ENCODE results near the gene TUSC2.

Gene TUSC2

DNA sequence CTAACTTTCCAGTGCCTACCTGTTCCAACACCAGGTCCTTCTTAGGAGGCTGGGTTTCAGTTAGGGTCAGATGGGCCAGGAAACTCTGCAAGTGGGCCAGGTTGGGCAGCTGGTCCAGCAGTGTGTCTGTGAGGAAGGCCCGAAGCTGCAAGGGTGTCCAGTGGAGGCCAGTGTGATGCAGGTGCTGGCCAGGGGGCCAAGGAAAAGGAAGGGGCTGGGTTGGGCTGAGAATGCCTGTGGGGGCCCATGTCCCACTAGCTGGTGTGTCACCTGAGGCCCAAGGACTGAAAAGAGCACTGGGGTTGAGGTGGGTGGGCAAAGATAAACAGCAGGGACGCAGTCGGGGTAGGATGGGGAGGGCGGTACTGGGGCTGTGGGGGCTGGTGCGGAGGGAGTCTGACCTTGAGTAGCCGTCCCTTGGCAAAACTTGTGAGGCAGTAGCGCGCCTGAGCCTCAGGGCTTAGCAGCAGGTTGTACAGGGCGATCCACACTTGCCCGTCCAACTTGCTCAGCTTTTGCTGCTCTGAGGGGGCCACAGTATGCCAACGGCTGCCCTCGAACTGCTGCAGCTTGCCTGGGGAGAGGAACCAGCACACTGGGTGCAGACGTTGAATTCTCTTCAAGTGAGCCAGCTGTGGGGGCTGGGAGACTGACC lies 14.1 kb upstream of the TUSC2 start:
- Histone ChIP-seq H3K27ac (ENCODE audit: low read depth, low read length) (no peak overlapping the region), H3K9ac (ENCODE audit: low read depth, low read length) (no peak overlapping the region), H3K36me3 (ENCODE audit: control insufficient read depth, insufficient read depth, low read length) (no peaks in the 10 kb centered on the region), H3K9me3 (ENCODE audit: control insufficient read depth, insufficient read depth, low read length) (no peaks in the 10 kb centered on the region), H3K27me3 (ENCODE audit: control insufficient read depth, insufficient read depth, low read length) (peaks cover 72% of the 10 kb centered on the region), H3K4me1 (ENCODE audit: control insufficient read depth, insufficient read depth, low read length) (no peaks in the 10 kb centered on the region), H3K4me3 (ENCODE audit: low read depth, low read length) (no peak overlapping the region)

DNA sequence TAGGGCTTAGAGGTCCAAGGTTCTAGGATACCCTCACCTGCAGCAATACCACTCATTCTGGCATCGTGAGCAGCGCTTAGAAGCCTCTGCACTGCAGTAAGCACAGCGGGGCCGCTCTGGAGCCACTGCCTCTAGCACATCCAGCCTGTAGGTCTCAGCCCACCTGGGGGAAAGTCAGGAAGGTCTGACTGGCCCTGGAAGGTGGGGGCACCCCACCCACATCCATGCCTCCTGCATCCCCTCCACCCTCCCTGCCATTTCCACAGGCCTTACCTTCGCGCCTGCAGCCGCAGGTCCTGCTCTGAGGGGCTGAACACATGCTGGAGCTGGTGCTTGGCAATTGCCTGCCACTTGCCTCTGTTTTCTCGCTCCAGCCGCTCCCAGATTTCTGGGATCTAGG lies 13.5 kb upstream of the TUSC2 start:
- Histone ChIP-seq H3K27ac (ENCODE audit: low read depth, low read length) (no peak overlapping the region), H3K36me3 (ENCODE audit: control insufficient read depth, insufficient read depth, low read length) (no peaks in the 10 kb centered on the region), H3K4me3 (ENCODE audit: low read depth, low read length) (no peak overlapping the region; the same call in 1 of the 2 replicates), H3K27me3 (ENCODE audit: control insufficient read depth, insufficient read depth, low read length) (peaks cover 70% of the 10 kb centered on the region), H3K9ac (ENCODE audit: low read depth, low read length) (no peak overlapping the region), H3K4me1 (ENCODE audit: control insufficient read depth, insufficient read depth, low read length) (no peaks in the 10 kb centered on the region), H3K9me3 (ENCODE audit: control insufficient read depth, insufficient read depth, low read length) (no peaks in the 10 kb centered on the region)

DNA sequence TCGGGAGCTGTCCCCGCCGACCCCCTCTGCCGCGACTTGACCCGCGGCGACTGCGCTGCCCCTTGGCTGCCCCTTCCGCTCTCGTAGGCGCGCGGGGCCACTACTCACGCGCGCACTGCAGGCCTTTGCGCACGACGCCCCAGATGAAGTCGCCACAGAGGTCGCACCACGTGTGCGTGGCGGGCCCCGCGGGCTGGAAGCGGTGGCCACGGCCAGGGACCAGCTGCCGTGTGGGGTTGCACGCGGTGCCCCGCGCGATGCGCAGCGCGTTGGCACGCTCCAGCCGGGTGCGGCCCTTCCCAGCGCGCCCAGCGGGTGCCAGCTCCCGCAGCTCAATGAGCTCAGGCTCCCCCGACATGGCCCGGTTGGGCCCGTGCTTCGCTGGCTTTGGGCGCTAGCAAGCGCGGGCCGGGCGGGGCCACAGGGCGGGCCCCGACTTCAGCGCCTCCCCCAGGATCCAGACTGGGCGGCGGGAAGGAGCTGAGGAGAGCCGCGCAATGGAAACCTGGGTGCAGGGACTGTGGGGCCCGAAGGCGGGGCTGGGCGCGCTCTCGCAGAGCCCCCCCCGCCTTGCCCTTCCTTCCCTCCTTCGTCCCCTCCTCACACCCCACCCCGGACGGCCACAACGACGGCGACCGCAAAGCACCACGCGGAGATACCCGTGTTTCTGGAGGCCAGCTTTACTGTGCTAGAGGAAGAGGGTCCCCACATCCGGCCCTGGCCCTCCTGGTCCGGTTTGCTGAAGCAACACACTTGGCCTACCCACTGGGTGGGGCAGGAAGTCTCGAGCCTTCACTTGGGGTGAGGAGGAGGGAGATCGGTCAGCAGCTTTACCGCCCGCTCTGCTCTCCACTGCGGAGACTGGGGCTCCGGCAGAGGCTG lies 12.7 kb upstream of the TUSC2 start, which contains the start of gene RASSF1:
TSS of gene RASSF1 (minus strand) at position 389 of the 882 bp plus-strand sequence. CDS start at position 358, 31 bp downstream.
- H3K9me3 ChIP-seq (ENCODE audit: control insufficient read depth, insufficient read depth, low read length): no peaks in the 10 kb centered on the region
- H3K4me3 ChIP-seq (ENCODE audit: low read depth, low read length): peak within 1 kb of the TSS; percentile 53
- peaks cover 67% of the 10 kb centered on the region for H3K27me3 ChIP-seq (ENCODE audit: control insufficient read depth, insufficient read depth, low read length)
- H3K36me3 ChIP-seq (ENCODE audit: control insufficient read depth, insufficient read depth, low read length): no peaks in the 10 kb centered on the region
- no peak within 1 kb of the TSS for H3K27ac ChIP-seq (ENCODE audit: low read depth, low read length)
- H3K4me1 ChIP-seq (ENCODE audit: control insufficient read depth, insufficient read depth, low read length): no peaks in the 10 kb centered on the region
- no peak within 1 kb of the TSS for H3K9ac ChIP-seq (ENCODE audit: low read depth, low read length)

DNA sequence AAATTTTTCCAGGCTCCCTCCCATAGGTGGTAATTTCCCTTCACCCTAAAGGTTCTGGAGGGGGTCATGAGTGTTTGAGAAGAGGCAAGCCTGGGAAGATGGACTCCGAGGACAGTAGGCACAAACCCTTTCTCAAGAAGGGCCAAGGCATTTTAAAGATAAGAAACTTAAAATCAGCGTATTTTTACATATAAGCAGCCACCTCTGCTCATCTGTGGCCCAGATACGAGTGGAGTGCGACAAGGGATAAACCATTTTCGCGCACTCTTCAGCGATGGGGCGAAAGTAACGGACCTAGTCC lies 12.1 kb upstream of the TUSC2 start:
- no peak overlapping the region for H3K27ac ChIP-seq (ENCODE audit: low read depth, low read length)
- no peaks in the 10 kb centered on the region for H3K4me1 ChIP-seq (ENCODE audit: control insufficient read depth, insufficient read depth, low read length)
- peak overlapping the region; percentile 53; the same call in 1 of the 2 replicates for H3K4me3 ChIP-seq (ENCODE audit: low read depth, low read length)
- H3K9me3 ChIP-seq (ENCODE audit: control insufficient read depth, insufficient read depth, low read length): no peaks in the 10 kb centered on the region
- H3K27me3 ChIP-seq (ENCODE audit: control insufficient read depth, insufficient read depth, low read length): peaks cover 63% of the 10 kb centered on the region
- H3K9ac ChIP-seq (ENCODE audit: low read depth, low read length): no peak overlapping the region
- H3K36me3 ChIP-seq (ENCODE audit: control insufficient read depth, insufficient read depth, low read length): no peaks in the 10 kb centered on the region

DNA sequence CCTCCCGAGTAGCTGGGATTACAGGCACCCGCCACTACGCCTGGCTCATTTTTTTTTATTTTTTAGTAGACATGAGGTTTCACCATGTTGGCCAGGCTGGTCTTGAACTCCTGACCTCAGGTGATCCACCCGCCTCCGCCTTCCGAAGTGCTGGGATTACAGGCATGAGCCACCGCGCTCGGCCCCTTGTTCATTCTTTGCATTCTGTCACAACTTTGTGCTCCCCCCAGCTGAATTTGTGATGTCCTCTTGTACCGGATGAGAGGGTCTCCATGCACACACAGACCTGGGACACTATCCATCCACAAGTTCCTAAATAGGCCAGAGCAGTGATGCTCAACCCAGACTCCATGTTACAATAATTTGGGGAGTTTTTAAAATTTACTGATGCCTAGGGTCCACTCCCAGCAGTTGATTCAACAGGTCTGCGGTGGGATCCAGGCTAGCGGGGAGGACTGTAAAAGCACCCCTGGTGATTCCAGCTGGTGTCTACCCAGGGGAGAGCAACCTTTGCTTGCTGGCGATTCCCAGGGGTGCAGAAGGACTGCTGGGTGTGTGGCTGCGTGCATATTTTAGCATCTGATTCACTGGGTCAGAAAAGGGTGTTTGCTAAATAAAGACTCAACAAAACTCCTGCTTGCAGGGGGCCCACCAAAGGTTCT lies 11.6 kb upstream of the TUSC2 start:
- Histone ChIP-seq H3K4me3 (ENCODE audit: low read depth, low read length) (no peak overlapping the region), H3K36me3 (ENCODE audit: control insufficient read depth, insufficient read depth, low read length) (no peaks in the 10 kb centered on the region), H3K4me1 (ENCODE audit: control insufficient read depth, insufficient read depth, low read length) (no peaks in the 10 kb centered on the region), H3K9ac (ENCODE audit: low read depth, low read length) (no peak overlapping the region), H3K9me3 (ENCODE audit: control insufficient read depth, insufficient read depth, low read length) (no peaks in the 10 kb centered on the region), H3K27ac (ENCODE audit: low read depth, low read length) (no peak overlapping the region), H3K27me3 (ENCODE audit: control insufficient read depth, insufficient read depth, low read length) (peaks cover 59% of the 10 kb centered on the region)

DNA sequence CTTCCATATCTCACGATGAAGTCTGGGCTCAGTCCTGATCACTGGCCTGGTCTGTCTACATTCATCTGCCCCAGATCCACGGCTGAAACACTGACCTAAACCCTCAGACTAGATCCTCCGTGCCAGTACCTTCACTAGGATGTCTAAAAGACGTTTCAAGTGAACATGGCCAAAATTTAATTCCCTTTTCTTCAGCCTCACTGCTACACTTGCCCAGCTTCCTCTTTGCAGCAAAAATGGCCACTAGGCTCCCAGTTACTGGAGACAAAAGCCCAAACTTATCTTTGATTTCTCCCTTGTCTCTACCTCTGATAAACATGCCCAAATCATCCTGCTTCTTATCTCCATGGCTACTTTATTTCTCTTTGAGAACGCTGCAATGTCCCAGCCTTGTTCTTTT lies 10.9 kb upstream of the TUSC2 start:
- no peak overlapping the region for H3K27ac ChIP-seq (ENCODE audit: low read depth, low read length)

DNA sequence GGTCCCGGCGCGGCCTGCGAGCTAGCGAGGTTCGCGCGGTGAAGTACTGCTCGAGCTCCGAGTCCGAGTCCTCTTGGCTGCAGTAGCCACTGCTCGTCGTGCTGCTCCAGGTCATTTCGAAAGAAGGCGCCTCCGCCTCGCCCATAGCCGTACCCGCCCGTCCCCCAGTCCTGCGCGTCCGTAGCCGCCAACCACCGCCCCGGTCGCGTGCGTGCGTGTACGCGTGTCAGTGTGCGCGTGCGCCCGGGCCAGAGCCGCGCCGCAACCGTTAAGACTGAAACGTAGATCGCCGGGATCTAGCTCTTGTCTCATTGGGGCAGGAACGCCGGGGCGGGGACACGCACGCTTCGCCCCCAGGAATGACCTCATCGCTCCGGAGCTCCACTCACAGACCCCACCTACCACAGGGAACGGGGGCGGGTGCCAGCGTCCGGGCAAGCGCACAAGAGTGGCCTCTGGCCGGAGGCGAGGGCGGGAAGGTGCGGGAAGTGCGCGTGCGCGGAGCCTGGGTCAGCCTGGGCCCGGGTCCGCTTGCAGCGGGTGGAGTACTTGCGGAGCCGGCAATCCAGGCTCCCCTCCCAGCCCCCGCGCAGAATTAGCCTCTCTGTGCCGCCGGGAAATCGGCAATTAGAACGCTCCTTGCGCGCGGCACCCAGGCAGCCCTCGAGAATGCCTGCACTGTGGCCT lies 9.3 kb upstream of the TUSC2 start:
- Histone ChIP-seq H3K9ac (ENCODE audit: low read depth, low read length) (peak overlapping the region; percentile 76), H3K27ac (ENCODE audit: low read depth, low read length) (peak overlapping the region; percentile 95), H3K9me3 (ENCODE audit: control insufficient read depth, insufficient read depth, low read length) (no peaks in the 10 kb centered on the region), H3K27me3 (ENCODE audit: control insufficient read depth, insufficient read depth, low read length) (peaks cover 38% of the 10 kb centered on the region), H3K4me1 (ENCODE audit: control insufficient read depth, insufficient read depth, low read length) (no peaks in the 10 kb centered on the region), H3K4me3 (ENCODE audit: low read depth, low read length) (peak overlapping the region; percentile 81), H3K36me3 (ENCODE audit: control insufficient read depth, insufficient read depth, low read length) (0 out of 2 replicates have a peak, but pooled peaks cover 6% of the 10 kb centered on the region)

More for the DNA sequence above, 10.9 kb upstream of the TUSC2 start:
- Histone ChIP-seq H3K4me1 (ENCODE audit: control insufficient read depth, insufficient read depth, low read length) (no peaks in the 10 kb centered on the region), H3K27me3 (ENCODE audit: control insufficient read depth, insufficient read depth, low read length) (peaks cover 53% of the 10 kb centered on the region), H3K9me3 (ENCODE audit: control insufficient read depth, insufficient read depth, low read length) (no peaks in the 10 kb centered on the region), H3K9ac (ENCODE audit: low read depth, low read length) (no peak overlapping the region), H3K36me3 (ENCODE audit: control insufficient read depth, insufficient read depth, low read length) (0 out of 2 replicates have a peak, but pooled peaks cover 4% of the 10 kb centered on the region), H3K4me3 (ENCODE audit: low read depth, low read length) (no peak overlapping the region)

DNA sequence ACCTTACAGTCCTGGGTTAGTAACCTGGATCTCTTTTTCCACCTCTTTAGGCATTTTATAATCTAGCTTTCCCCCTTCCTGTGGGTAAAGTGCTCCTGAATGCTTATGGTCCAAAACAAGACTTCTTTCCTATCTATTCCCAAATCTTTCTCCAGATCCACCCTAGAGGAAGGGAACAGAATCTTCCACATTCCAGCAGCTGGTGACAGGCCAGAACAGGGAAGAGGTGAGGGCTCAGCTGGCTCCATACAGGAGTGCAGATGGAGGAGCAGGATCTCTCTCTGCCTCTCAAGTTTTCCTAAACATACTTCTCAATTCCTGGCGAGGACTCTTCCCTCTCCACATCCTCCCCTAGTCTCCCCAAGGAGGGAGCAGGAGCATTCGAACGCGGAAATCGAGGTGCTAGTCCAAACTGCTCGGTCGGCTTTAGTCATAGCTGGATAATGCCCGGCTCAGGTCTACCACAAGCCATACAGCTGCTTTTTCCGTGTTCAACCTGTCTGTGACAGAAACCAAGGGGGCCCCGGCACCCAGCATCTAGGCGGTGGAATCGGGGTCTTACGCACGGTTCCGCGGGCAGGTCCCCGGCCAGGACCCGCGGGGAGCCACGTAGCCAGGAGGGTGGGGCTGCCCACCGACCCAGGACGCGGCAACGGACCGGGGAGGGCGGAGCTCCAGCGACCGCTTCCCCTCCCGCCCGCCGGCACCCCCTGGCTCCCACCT lies 8.6 kb upstream of the TUSC2 start:
- H3K4me3 ChIP-seq (ENCODE audit: low read depth, low read length): peak overlapping the region; percentile 81
- peaks cover 32% of the 10 kb centered on the region for H3K27me3 ChIP-seq (ENCODE audit: control insufficient read depth, insufficient read depth, low read length)
- H3K27ac ChIP-seq (ENCODE audit: low read depth, low read length): peak overlapping the region; percentile 95
- H3K4me1 ChIP-seq (ENCODE audit: control insufficient read depth, insufficient read depth, low read length): no peaks in the 10 kb centered on the region
- peaks cover 13% of the 10 kb centered on the region for H3K36me3 ChIP-seq (ENCODE audit: control insufficient read depth, insufficient read depth, low read length)
- H3K9me3 ChIP-seq (ENCODE audit: control insufficient read depth, insufficient read depth, low read length): no peaks in the 10 kb centered on the region
- peak overlapping the region; percentile 76 for H3K9ac ChIP-seq (ENCODE audit: low read depth, low read length)

DNA sequence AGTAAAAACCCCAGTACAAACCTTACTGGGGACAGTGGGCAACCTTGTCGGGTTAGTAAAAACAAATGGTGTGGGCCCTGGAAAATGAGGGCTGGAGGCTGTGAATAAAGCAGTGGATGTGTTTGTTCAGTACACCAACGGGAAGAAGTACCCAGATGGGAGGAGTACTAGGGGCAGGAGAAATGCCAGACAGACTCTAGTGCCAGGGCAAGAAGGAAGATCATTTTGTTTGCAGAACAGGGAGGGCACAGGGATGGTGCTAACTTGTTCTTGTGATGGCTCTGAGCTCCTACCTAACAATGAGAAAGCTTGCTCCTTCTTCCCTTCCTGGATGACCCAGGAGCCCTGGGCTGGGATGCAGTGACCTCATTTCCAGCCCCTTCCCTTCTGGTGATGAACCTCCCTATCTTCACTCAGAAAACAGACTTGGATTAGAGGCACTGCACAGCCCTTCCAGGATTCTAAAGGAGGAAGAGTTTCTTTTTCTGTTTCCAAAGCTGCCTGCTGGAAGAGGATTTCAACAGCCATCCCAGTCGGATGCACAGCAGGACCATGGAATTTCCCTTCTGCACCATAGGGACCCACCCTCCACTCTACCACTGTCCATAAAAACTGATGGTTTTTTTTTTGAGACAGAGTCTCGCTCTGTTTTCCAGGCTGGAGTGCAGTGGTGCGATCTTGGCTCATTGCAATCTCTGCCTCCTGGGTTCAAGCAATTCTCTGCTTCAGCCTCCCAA lies 6.5 kb upstream of the TUSC2 start:
- H3K9me3 ChIP-seq (ENCODE audit: control insufficient read depth, insufficient read depth, low read length): no peaks in the 10 kb centered on the region
- no peak overlapping the region for H3K27ac ChIP-seq (ENCODE audit: low read depth, low read length)
- H3K9ac ChIP-seq (ENCODE audit: low read depth, low read length): no peak overlapping the region
- H3K36me3 ChIP-seq (ENCODE audit: control insufficient read depth, insufficient read depth, low read length): peaks cover 34% of the 10 kb centered on the region
- no peaks in the 10 kb centered on the region for H3K4me1 ChIP-seq (ENCODE audit: control insufficient read depth, insufficient read depth, low read length)
- H3K4me3 ChIP-seq (ENCODE audit: low read depth, low read length): no peak overlapping the region
- peaks cover 11% of the 10 kb centered on the region for H3K27me3 ChIP-seq (ENCODE audit: control insufficient read depth, insufficient read depth, low read length)
